Measurements from ENCODE around the gene TMTC2.
A peak's percentile ranks its signal among the peaks of the same experiment; 100 is the strongest.

Gene TMTC2

DNA sequence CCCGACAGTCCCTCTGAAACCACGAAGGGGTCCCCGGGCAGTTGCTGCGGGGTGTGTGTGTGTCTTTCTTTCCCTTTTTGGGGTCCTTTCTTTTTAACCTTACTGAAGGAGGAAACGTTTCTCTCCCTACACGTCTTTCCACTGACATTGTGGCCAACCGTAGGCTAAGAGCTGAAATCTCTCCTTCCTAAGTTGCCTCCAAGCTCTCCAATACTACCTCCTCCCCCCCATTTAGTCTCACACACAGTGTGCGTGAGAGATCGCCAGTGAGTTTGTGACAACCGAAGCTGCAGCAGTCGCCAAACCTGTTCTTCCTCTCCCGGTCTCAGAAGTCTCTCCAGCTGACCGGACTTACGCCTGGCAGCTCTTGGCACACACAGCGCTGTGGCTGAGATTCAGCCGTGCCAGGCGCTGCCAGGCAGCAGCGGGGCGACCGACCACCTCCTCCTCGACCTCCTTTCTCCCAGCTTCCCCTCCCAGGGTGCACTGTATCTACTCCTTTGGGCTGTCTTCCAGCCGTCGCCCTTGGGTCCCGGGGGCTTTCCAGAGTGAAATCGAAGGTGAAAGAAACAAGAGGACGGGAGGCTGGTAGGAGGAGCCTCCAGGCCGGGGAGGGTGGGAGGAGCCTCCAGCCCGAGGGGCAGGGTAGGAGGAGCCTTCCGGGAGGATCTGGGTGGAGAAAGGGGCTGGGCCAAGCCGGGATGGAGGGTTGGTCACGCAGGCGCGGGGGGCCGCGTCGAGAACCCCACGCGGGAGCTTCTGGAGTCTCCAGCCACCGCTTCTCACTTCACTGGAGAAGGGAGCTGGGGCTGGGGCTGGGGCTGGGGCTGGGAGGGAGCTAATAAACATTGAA is at the start of gene TMTC2:
TSS of gene TMTC2 (plus strand) at position 739 of the 853 bp plus-strand sequence.
- DNase-seq, result peak; percentile 61

- no peak for DNase-seq
Observed at GRCh38 chr12:82638324-82638723, 48.4 kb upstream of the TMTC2 start.

GRCh38 chr12:82644896-82645295 is 41.8 kb upstream of the TMTC2 start:
- no peak for DNase-seq

- no peak for DNase-seq
Observed at GRCh38 chr12:82645414-82645813, 41.3 kb upstream of the TMTC2 start.

DNA sequence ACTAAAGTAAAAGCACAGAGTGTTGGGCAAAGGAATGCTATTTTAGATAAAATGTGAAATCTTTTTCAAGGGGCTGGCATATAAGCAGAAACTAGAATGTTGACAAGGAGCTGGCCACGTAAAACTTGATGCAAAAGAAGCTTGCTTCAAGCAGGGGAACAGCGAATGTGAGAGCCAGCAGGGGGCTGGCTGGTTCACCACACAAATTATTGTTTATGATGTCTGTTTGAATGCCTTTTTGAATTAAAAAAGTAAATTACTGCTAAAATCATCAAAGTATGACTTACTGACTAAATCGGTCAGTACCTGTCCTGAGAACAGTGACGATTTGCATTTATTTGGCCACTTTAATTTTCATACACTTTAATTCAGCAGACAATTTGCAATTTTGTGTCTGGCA is 38.9 kb upstream of the TMTC2 start:
- DNase-seq, result no peak

DNA sequence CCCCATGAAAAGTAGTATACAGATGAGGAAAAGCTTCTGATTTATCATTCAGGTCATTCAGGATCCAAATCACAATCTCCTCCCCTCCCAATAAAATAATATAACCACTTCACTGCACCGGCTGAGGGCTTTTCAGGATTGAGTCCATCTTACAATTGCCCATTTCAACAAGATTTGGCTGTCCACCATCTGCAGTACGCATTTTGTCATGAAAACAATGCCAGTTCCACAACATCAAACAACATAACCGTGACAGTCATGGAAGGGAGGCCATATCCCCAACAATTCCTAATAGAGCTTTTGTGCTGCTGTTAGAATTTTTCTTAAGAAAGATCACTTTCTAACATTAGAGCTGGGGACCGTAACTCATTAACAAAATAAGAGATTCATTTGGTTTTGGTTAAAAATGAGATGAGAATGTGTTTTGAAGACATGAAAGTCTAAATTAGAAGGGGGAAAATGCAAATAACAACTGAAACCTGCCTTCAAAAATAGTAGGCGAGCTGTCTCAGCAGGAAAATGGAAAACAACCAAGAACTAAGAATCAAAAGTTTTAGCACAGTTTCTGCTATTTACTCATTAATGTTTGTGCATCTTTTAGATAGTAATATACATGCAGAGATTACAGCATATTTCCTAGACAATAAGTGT is 38.3 kb upstream of the TMTC2 start:
- DNase-seq, result no peak

- DNase-seq, result no peak
Observed at GRCh38 chr12:82650627-82651337, 35.9 kb upstream of the TMTC2 start.

DNA sequence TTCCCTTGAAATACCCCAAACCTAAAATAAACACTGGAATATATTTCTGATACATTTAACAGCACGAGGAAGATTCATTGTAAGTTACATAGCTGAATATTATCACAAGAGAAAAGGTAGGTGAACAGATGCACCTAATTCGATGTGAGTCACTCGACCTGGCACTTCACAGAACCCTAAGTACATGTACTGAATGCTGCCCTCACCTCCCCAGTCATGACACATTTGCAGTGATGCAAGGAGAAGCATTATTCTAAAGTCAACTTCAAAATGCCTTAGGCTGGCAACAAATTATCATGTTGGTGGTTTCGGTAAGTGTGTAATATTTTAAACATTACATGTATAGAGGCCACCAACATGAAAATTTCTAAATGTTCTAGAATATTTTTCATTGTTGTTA is 35.2 kb upstream of the TMTC2 start:
- no peak for DNase-seq

DNA sequence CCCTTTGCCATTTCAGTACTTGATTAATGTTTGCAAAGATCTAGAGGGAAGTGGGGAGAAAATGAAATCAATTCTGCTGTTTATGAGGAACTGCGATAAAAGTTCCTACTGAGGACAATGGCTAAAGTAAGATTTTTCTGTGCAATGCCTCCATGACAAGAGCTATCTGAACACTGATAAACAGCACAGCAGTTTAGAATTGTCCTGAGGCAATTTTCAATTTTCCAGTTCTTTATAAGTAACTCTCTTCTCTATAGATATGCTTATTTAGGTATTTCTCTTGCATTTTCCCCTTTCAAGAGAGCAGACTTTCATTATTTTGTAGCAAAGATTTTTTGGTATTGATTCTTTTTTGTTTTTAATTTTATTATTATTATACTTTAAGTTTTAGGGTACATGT is 34.6 kb upstream of the TMTC2 start:
- DNase-seq, result no peak

DNA sequence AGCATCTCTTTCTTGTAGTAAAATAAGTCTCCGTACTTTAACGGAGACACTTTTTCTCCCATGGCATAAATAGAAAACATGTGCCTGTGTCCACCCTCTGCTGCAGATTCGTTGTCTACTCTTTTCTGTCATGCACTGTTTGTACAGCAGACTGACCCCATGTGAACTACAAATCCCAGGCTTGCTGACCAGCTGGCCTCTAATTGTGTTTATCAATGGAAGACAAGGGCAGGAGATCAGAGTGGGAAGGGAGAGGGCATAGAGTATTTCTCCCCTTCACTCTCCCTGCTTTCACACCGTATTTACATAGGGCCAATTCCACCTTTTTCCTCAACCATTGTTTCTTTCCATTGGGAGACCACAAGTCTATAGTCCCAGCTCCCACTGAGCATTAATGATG is 31.0 kb upstream of the TMTC2 start:
- DNase-seq, result no peak

- DNase-seq, result no peak
Observed at GRCh38 chr12:82659343-82660207, 27.1 kb upstream of the TMTC2 start.

- no peak for DNase-seq
Observed at GRCh38 chr12:82660541-82661325, 26.0 kb upstream of the TMTC2 start.

GRCh38 chr12:82663893-82664292 is 22.8 kb upstream of the TMTC2 start:
- no peak for DNase-seq

- DNase-seq, result no peak
Observed at GRCh38 chr12:82665142-82665923, 21.4 kb upstream of the TMTC2 start.

DNA sequence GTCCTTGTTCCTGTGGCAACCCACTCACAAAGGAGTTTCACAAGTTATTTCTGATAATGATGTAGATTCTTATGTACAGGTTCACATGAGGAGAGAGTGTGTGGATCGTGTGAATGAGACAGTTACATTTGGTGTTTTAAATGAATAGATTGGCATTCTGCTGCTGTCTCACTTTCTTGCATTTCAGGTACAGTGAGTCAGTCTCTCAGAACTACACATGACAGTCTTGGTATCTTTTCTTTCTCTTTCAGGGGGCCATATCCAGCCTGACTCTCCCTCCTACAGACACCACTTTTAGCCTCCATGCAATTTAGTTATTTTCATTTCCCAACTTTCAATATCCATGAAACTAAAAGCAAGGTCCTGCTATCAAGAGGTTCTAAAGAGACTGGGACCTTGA is 19.9 kb upstream of the TMTC2 start:
- no peak for DNase-seq

GRCh38 chr12:82671673-82672195 is 15.0 kb upstream of the TMTC2 start:
- DNase-seq, result no peak

- DNase-seq, result no peak
Observed at GRCh38 chr12:82672811-82673495, 13.8 kb upstream of the TMTC2 start.

DNA sequence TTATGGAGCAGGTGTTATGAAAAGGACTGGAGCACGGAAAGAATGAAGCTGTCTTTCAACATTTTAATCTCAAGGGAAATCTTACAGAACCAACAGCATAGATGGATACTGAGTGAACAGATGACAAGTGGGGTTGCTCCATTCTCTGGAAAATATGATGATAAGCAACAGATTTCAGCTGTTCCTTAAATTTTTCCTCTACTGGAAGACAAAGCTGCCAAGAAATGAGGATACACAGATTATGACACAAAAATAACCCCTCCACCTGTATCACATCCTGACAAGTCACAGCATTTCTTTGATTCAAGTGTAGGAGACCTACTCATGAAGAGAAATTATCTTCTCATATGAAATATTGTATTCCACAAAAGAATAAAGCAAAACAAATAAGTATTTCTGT is 13.0 kb upstream of the TMTC2 start:
- DNase-seq, result no peak

DNA sequence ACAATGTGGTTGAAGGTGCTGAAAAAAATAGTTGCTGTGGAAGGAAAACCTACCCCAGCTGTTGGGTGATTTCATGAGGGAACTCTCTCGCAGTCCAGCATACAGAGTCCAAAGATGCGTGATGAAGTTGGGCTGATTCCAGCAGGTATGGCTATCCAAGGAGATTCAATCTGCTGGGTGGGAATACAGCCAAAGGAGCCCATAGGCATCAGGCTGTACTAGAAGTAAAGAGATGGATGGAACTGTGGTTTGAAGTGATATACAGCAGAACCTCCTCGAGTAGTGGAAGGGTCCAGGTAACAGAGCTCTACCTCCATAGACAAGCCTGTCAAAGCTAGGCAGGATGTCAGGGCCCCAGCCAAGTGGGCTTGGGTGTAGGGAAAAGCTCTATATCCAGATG is 11.5 kb upstream of the TMTC2 start:
- DNase-seq, result no peak

- DNase-seq, result no peak
Observed at GRCh38 chr12:82682326-82682725, 4.4 kb upstream of the TMTC2 start.

All from NCI-H2081 treated with DMSO at 0.1 percent for 48 hours (cell line).